ENCODE results near the gene SREBF1.

The SREBF1 gene

GRCh38 chr17:17792037-17792550 is 44.7 kb downstream of the SREBF1 start:
- DNase-seq: no peak

- DNase-seq: no peak
Observed at GRCh38 chr17:17790637-17791464, 45.9 kb downstream of the SREBF1 start.

GRCh38 chr17:17789828-17790636 is 46.8 kb downstream of the SREBF1 start:
- no peak for DNase-seq

- no peak for DNase-seq
Observed at GRCh38 chr17:17789410-17789809, 47.4 kb downstream of the SREBF1 start.

- DNase-seq: no peak
Observed at GRCh38 chr17:17788967-17789366, 47.8 kb downstream of the SREBF1 start.

GRCh38 chr17:17787568-17787967 is 49.2 kb downstream of the SREBF1 start:
- no peak for DNase-seq

- DNase-seq: no peak
Observed at GRCh38 chr17:17786998-17787397, 49.8 kb downstream of the SREBF1 start.

- no peak for DNase-seq
Observed at GRCh38 chr17:17785407-17785806, 51.4 kb downstream of the SREBF1 start.

GRCh38 chr17:17784657-17785267 is 52.0 kb downstream of the SREBF1 start:
- no peak for DNase-seq

GRCh38 chr17:17783825-17784656 is 52.7 kb downstream of the SREBF1 start:
- DNase-seq: peak; percentile 29

- peak; percentile 62 for DNase-seq
Observed at GRCh38 chr17:17783116-17783824, 53.5 kb downstream of the SREBF1 start.

GRCh38 chr17:17782523-17783115 is 54.2 kb downstream of the SREBF1 start:
- DNase-seq: no peak

- DNase-seq: no peak
Observed at GRCh38 chr17:17781591-17782496, 54.9 kb downstream of the SREBF1 start.

- DNase-seq: no peak
Observed at GRCh38 chr17:17780922-17781590, 55.7 kb downstream of the SREBF1 start.

GRCh38 chr17:17779015-17779611 is 57.7 kb downstream of the SREBF1 start:
- DNase-seq: no peak

- no peak for DNase-seq
Observed at GRCh38 chr17:17778308-17779014, 58.3 kb downstream of the SREBF1 start.

GRCh38 chr17:17776889-17777288 is 59.9 kb downstream of the SREBF1 start:
- no peak for DNase-seq
